AG04449 (cell line): Measurements from ENCODE around the gene ZNF609.
A peak's percentile ranks its signal among the peaks of the same experiment; 100 is the strongest.

Source experiments
- CTCF ChIA-PET: fragments of 350-600 bp; formaldehyde crosslinking; extraction: SDS; loops from one replicate; lab custom pipeline; 2021; ENCODE audit warnings: antibody characterized with exemption; lab: Yijun Ruan, JAX
- POLR2A ChIA-PET: fragments of 400-600, 350-600 bp; formaldehyde crosslinking; extraction: SDS; loops from one replicate; lab custom pipeline; 2020; ENCODE audit warnings: antibody characterized with exemption, inconsistent platforms; lab: Yijun Ruan, JAX
- DNase-seq: peaks from one replicate; pipeline ENCODE4 v3.0.0-alpha.2; 2010; ENCODE audit warnings: low read depth, low spot score
- H3K4me3 ChIP-seq: 2 replicates; pipeline ENCODE4 v1.5.1; 2011; ENCODE audit warnings: low read depth, mild to moderate bottlenecking, control low read depth, low read length
- CTCF ChIP-seq: IDR thresholded peaks from one replicate; pipeline ENCODE4 v1.5.1; 2011; ENCODE audit warnings: mild to moderate bottlenecking, moderate library complexity, low read length, control low read depth, inconsistent platforms; ENCODE audit not compliant: insufficient read depth; ENCODE audit errors: missing control alignments

ZNF609 gene

GRCh38 chr15:64530472-64530871 is 70.1 kb downstream of the ZNF609 start:
- POLR2A ChIA-PET = no interaction called here
- H3K4me3 ChIP-seq = no peak overlapping the region
- DNase-seq = no peak
- no peak for TF ChIP-seq CTCF
- CTCF ChIA-PET = no interaction called here

GRCh38 chr15:64530918-64531317 is 70.5 kb downstream of the ZNF609 start:
- TF ChIP-seq CTCF = no peak
- ChIA-PET CTCF (no interaction called here), POLR2A (no interaction called here)
- DNase-seq = no peak
- no peak overlapping the region for H3K4me3 ChIP-seq

GRCh38 chr15:64532521-64533315 is 72.3 kb downstream of the ZNF609 start:
- ChIA-PET CTCF (interaction anchor here (0.5 kb wide), 1 partner anchor 105 kb away, joined by 3 read pairs; no protein-coding TSS in a partner anchor), POLR2A (no interaction called here)
- DNase-seq = no peak
- no peak overlapping the region for H3K4me3 ChIP-seq
- no peak for TF ChIP-seq CTCF

GRCh38 chr15:64535460-64536243 is 75.3 kb downstream of the ZNF609 start:
- DNase-seq = no peak
- POLR2A ChIA-PET = no interaction called here
- CTCF ChIA-PET = interaction anchor here (0.6 kb wide), 1 partner anchor 97 kb away, joined by 3 read pairs; no protein-coding TSS in a partner anchor
- TF ChIP-seq CTCF = no peak
- H3K4me3 ChIP-seq = no peak overlapping the region

- ChIA-PET CTCF (no interaction called here), POLR2A (no interaction called here)
- TF ChIP-seq CTCF = no peak
- peak; percentile 50 for DNase-seq
- no peak overlapping the region for H3K4me3 ChIP-seq
These were observed 76.0 kb downstream of the ZNF609 start for GRCh38 chr15:64536244-64536836.

GRCh38 chr15:64542091-64542490 is 81.7 kb downstream of the ZNF609 start:
- ChIA-PET POLR2A (no interaction called here), CTCF (no interaction called here)
- H3K4me3 ChIP-seq = no peak overlapping the region
- DNase-seq = no peak
- TF ChIP-seq CTCF = no peak
